Vagina (tissue), 2 donors: ENCODE data around the gene ZFYVE26.

ENCODE experiments used
- POLR2A ChIP-seq, 2 donors: fragments of 450-650 bp; IDR thresholded peaks; one replicate each; pipeline ENCODE4 v1.6.1; 2017; ENCODE audit warnings: antibody characterized with exemption in 2 of 2, mild to moderate bottlenecking in 2 of 2, moderate library complexity in 2 of 2
- TF ChIP-seq, protein P1 (sequence below), 3 experiments: fragments of 450-650 bp in 2 of 3; fragments of 200-600 bp in 1 of 3; sonication (generic) in 1 of 3; IDR thresholded peaks; one replicate each; pipeline ENCODE4 v1.5.1; 2017 to 2019; ENCODE audit warnings: antibody characterized with exemption in 3 of 3, mild to moderate bottlenecking in 2 of 3, moderate library complexity in 2 of 3

DNA sequence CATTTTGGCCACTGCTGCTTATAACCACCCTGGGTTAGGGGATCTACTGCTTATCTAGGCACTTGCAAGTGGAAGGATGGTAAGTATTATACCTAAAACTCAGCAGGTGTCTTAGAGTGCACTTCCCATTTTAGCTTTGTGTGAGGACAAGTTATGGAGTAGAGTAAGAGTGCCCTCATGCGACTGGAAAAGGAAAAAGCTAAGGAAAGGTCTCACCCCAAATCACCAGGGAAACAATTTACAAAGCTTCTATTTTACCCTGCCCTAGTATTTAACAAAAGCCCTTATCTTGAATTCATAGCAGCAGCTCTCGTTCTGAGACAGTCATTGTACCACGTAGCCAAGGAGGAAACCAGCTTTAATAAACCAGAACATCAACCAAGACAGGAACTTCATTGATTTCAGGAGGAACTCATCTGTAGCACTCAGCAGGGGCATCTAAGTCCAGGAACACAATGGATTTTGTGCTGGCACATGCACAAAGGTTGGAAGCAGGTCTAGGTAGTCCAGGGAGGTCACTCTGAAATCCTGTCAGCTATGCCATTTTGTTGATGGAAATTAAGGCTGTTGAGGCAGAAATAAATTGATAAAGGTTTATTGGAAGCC, 111.8 kb downstream of the ZFYVE26 start:
- TF ChIP-seq, protein P1, sequence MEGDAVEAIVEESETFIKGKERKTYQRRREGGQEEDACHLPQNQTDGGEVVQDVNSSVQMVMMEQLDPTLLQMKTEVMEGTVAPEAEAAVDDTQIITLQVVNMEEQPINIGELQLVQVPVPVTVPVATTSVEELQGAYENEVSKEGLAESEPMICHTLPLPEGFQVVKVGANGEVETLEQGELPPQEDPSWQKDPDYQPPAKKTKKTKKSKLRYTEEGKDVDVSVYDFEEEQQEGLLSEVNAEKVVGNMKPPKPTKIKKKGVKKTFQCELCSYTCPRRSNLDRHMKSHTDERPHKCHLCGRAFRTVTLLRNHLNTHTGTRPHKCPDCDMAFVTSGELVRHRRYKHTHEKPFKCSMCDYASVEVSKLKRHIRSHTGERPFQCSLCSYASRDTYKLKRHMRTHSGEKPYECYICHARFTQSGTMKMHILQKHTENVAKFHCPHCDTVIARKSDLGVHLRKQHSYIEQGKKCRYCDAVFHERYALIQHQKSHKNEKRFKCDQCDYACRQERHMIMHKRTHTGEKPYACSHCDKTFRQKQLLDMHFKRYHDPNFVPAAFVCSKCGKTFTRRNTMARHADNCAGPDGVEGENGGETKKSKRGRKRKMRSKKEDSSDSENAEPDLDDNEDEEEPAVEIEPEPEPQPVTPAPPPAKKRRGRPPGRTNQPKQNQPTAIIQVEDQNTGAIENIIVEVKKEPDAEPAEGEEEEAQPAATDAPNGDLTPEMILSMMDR (IDR thresholded peaks at IDR 0.05), result peak in 2 of 3 experiments; percentile 44 to 53
- TF ChIP-seq POLR2A (IDR thresholded peaks at IDR 0.05), result no peak
